HG02798 (cell line): ENCODE results near the gene ACSL6.

Experiments used
- ATAC-seq: cut with Tn5 transposase; IDR thresholded peaks from one replicate; pipeline ENCODE4 v1.9.1; 2021; ENCODE audit warnings: mild to moderate bottlenecking; ENCODE audit not compliant: unreplicated experiment, poor library complexity

The ACSL6 gene

GRCh38 chr5:132017738-132018625, 6.5 kb upstream of the ACSL6 start:
- ATAC-seq, result no peak

- ATAC-seq, result no peak
Measured at GRCh38 chr5:132017316-132017715, 5.9 kb upstream of the ACSL6 start.

GRCh38 chr5:132016721-132017250, 5.3 kb upstream of the ACSL6 start:
- no peak for ATAC-seq

GRCh38 chr5:132013711-132014110, 2.3 kb upstream of the ACSL6 start:
- no peak for ATAC-seq

GRCh38 chr5:132013006-132013689, 1.7 kb upstream of the ACSL6 start:
- no peak for ATAC-seq

- ATAC-seq, result no peak
Measured at GRCh38 chr5:132012371-132013005, 1.0 kb upstream of the ACSL6 start.

- ATAC-seq, result no peak
Measured at GRCh38 chr5:132010989-132011621, 353 bp downstream of the ACSL6 start.

GRCh38 chr5:132010645-132010988, 841 bp downstream of the ACSL6 start:
- ATAC-seq, result no peak

GRCh38 chr5:132009706-132010405, 1.6 kb downstream of the ACSL6 start:
- ATAC-seq, result no peak

GRCh38 chr5:132008961-132009680, 2.3 kb downstream of the ACSL6 start:
- ATAC-seq, result no peak

- ATAC-seq, result peak; percentile 20
Measured at GRCh38 chr5:132008163-132008473, 3.3 kb downstream of the ACSL6 start.

GRCh38 chr5:132007399-132008162, 3.9 kb downstream of the ACSL6 start:
- peak; percentile 75 for ATAC-seq

GRCh38 chr5:132006331-132007120, 4.9 kb downstream of the ACSL6 start:
- ATAC-seq, result no peak

GRCh38 chr5:132005591-132005990, 5.9 kb downstream of the ACSL6 start:
- no peak for ATAC-seq

GRCh38 chr5:132003982-132004381, 7.5 kb downstream of the ACSL6 start:
- no peak for ATAC-seq

GRCh38 chr5:132003170-132003744, 8.2 kb downstream of the ACSL6 start:
- ATAC-seq, result no peak

GRCh38 chr5:132002757-132003156, 8.7 kb downstream of the ACSL6 start:
- no peak for ATAC-seq
